GM19193 (cell line): ENCODE results near the gene EVPL.

Source experiments
- POLR2A ChIP-seq: IDR thresholded peaks from 4 replicates; pipeline ENCODE4 v1.6.1; 2011; ENCODE audit not compliant: insufficient read depth, insufficient read length; ENCODE audit errors: extremely low read depth

The EVPL gene

DNA sequence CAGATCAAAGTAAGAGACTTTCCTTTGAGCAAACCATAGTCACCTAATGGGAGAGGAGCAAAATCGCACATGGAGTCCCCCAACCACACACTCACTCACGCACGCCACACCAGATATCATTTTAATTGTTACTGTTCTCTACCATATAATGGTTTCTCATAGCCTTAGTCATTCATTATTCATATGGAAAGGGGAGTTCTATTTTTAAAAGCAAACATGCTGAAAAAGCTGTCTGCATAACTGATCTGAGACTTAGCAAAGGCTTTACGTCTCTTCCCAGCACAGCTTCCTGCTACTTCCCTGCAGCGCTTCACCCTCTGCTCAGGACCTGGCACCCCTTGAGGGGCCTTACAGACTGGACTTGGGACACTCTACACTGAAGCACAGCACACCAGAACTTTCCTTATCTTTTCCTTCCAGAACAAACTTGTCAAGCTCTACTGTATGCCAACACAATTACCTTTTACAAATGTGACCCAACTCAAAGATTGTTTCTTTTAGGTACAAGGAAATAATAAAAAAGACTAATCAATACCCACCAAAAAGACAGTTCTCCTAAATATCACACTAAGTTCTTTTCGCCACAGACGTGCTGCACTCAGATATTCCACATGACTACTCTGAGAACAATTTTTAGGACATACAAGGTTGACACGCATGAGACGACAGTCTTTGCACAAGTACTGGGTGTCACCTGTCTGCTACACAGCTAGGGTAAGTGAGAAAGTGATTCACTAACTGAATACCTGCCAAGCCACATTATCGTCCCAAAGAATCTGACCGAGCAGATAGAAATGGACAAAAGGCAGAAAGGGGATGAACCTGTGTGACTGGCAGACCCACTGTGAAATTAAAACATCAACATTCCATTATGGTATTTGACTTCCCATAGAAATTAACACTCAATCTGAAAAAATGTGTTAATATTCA, 23.7 kb upstream of the EVPL start:
- no peak for TF ChIP-seq POLR2A

DNA sequence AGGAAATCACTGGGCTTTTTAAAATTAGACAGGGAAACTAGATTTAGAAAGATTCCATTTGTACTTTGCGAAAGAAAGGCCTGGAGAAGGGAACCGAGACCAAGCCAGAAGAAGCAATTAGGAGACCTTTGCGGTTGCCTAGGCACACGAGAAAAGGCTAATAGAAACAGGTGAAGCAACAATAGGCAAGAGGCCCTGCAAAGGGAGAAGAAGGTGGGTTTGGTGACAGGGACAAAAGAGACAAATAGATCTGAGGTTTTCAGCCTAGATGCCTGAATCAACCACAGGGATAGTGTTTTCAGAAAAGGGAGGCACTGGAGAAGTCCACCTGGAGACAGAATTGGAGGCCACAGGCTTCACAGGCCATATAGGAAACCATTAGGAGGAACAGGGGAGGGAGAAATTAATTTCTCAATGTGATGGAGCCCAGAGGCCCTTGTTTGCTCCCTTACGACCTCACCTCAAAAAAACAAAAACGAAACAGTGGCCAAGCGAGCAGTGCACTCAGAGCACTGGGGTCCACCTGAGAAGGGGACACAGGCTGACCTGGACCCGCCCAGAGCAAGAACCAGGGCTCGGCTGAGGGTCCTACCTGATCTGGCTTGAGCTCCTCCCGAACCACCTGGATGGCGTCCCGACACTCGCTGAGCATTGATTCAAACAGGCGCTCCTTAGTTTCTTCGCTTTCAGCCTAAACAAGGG, 22.9 kb upstream of the EVPL start:
- TF ChIP-seq POLR2A, result no peak

DNA sequence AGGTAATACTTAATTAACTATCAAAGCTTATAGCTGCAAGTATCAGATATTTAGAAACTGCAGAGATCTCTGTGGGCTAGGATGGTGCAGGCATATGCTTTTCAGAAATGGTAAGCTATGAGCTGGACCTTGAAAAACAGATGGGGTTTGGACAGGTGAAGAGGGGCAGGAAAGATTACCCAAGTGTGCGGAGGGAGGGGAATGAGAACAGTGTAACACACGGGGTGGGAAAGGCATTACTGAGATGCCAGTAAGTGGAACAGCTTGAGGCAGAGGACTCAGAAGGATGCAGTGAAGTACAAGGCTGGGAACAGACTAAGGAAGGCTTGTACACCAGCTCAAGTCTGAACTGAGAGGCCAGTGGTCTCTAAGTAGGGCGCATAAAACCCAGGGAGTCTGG, 22.1 kb upstream of the EVPL start:
- no peak for TF ChIP-seq POLR2A

DNA sequence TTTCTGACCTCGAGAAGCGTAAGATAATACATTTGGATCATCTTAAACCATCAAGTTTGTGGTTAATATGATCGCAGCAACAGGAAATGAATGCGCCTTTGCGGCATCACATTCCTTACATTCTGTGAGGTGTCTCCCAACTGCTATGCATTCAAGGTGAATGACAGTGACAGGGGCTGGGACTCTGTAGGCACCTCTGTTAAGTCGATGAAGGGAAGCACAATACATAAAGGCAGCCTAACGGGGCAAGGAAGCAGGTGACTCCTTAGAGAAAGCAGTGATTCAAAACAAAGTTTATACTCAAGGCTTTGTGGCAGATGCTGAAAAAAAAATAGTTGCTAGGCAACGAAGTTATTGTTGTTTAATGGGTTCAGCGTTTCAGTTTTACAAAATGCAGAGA, 21.6 kb upstream of the EVPL start:
- no peak for TF ChIP-seq POLR2A

DNA sequence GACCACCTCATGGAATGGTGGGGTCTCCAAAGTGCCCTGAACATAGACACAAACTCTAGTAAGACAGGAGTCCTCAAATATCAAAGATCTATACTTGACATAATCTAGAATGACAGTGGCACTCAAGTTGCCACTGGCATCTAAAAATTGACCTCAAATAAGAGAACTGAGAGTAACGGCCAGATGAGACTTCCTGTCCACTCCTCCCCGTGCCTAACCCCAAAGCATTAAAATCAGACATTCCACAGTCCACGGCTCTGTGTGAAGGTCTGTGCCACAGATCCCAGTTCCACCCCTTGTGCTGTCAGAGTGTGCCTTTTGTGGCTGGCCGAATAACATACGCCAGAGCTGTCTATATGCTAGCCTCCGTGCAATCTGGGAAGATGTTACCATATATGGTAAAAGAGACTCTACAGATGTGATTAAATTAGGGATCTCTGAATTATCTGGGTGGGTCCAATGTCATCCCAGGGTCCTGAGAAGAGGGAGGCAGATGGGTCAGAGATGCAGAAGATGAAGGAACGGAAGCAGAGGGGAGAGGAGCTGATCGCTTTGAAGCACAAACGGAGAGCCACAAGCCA, 21.0 kb upstream of the EVPL start:
- no peak for TF ChIP-seq POLR2A

DNA sequence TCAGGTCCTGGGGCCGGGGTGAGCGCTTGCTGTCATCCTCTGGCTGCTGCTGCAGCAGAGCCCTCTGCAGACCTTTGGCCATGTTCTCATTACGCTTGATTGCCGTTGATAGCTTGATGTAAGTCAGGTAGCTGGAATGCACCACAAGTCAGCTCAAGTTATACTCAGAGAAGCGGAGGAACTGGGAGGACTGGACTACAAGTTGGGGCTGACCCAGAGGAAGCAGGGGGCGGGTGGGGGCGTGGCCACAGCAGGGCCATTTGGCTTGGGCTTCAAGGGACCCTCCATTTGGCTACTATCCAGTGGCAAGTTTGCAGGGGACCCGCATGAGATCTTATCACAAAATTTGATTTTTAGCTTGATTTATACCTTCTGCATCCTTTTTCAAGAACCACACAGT, 19.0 kb upstream of the EVPL start:
- no peak for TF ChIP-seq POLR2A

DNA sequence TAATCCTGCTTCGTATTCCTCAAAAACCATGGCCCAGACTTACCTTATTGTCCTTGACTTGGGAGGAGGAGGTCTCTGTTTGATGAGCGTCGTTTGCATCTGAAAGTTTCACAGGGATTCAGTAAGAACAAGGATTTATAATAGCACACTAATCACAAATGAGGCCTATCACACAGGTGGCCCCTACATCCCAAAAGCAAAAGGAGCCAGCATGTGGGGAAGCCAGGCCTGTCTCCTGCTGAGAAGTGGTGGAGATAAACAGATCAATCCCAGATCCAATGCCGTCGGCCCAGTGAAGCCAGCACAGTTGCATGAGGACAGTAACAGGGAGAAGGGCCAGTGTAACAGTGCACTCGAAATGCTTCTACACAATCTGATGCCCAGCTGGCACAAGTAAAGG, 13.3 kb upstream of the EVPL start:
- no peak for TF ChIP-seq POLR2A

DNA sequence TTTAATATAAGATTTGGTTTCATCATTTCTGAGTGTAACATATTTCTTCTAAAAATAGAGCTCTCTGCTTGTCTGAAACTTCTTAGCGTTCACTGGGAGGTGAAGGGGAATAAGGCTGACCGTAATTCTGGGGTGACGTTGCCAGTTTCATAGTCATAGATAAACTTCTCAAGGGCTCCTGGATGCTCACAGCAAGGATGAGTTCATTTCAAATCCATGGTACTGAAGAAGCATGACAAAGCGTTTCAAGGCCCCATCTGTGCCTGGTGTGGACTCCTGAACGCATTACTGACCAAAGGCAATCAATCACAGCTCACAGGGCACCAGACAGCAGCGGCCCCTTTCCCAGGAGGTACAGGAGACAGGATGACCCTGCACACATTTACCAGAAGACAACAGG, 12.0 kb upstream of the EVPL start:
- TF ChIP-seq POLR2A, result no peak

DNA sequence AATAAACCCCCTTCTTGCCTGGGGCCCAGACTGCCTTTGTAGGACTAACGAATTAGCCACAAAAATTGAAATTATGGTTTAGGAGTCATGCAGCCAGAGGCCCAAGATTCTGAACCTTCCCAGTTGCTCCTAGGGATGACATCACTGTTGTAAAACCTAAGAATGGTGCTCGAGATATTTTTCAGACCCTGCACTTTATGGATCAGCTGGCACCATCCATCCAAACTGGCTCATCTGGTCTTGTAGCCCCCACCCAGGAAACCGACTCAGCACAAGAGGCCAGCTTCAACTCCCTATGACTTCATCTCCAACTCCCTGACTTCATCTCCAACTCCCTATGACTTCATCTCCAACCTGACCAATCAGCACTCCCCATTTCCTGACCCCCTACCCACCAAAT, 10.9 kb upstream of the EVPL start:
- TF ChIP-seq POLR2A, result no peak

DNA sequence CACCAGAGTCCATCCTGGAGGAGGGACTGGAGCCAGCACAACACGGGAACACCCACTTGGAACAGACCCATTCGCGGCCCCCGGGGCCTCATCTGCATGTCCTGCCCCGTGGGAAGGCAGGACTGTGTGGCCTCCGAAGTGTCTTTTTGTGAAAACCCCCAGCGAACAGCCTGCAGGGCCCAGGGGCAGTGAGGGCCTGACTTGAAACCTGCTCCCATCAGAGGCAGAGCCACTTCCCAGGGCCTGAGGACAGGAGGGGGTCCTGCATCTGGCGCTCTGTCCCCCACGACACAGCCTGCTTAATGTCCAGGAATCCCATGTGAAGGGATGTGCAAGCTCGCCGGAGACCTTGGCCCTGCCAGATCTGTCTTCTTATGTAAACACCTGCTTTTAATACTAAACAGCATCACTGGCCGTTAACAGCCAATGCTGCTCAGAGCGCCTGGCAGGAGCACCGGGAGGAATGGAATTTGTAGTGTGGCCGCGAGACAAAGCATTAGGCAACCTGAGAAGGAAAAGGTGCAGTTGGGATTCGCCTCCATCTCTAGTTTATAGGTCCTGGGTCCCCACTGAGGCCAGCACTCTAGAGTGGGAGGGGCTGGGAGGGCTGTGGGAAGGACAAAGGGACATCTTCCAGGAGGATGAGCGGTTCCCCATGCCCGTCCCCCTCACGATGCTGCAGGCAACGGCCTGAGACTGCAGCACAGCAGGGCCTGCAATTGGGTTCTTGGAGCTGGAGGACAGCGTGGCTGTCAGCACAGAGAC, 9.6 kb upstream of the EVPL start:
- TF ChIP-seq POLR2A, result no peak

DNA sequence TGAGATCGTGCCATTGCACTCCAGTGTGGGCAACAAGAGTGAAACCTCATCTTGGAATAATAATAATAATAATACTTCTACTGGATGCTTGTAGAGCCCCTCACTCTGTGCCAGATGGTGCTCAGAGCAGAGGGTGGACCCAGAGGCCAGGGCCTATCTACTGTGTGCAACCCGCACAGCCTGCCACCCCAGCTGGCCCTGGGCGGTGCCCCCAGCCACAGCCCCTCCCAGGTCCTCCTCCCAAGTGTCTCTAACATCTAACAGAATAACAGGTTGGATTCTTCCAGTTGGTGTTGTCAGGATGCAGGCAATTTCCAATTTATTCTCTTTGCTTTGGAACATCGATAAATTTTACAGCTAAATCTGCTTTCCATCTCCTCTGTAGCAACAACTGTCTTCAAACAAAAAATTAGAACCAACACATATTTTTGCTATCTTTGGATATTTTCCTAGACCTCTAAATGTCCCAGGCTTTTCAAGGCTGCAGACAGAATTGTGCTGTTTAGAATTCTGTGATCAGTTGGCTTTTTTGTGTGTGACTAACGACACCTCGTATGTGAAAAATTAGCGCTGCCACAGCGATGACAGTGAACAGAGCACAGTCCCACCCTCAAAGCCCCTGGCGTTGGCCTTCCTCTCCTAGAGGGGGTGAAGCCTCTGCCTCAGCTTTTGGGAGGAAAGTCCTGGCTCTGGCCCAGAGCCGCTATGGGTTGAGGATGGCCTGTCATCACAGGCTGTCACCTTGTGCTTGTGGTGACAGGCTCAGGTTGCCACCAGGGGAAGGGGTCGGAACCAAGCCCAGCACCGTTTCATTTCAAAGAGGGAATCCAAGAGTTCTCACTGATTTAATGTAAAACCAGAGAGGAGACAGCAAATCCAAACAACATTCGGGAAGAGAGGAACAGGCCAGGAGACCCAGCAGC, 7.6 kb upstream of the EVPL start:
- no peak for TF ChIP-seq POLR2A

DNA sequence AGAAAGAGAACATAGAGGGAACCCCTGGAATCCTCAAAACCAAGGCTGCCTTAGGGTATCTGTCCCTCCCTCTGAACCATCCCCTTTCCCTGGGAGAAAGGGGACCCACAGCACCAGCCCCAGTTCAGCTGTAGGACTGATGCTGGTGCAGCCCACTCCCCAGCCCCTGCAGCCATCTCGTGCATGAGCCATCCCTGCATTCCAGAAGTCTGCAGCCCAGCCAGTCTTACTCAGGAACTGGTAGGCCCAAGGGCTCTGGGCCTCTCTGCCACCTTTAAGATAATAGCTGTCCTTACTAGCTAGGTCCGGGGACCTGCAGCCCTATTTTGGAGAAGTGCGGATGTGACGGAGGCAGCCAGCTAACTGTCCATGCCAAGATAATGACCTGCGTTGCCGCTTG, 6.0 kb upstream of the EVPL start:
- no peak for TF ChIP-seq POLR2A

DNA sequence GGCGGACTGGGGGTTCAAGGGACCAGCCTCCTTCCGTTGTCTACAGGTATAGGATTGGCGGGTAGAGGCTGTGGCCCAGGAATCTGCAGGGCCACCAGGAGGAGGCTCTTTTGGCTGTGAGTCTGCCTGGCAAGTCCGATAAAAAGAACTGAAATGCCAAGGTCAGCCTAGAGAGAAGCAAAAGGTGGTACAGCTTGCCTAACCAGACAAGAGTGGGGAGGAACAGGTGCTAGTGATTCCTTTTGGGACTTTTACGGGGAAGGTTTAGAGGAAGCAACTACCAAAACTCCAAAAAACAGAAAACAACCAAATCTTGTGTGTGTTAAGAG, 5.6 kb upstream of the EVPL start:
- no peak for TF ChIP-seq POLR2A
